GM23338 (cell line): ENCODE measurements around the gene DIP2B.

ENCODE experiments used
- CREB1 ChIP-seq: fragments of 250-450 bp; sonication (Bioruptor Pico); IDR thresholded peaks from 2 replicates; pipeline ENCODE4 v1.5.0; 2020; ENCODE audit warnings: low read depth, mild to moderate bottlenecking, moderate library complexity
- CTCF ChIP-seq, 2 experiments: fragments of 200-600 bp in 1 of 2; sonication (generic) in 1 of 2; conservative IDR thresholded peaks; 2 replicates each; pipeline versions ENCODE4 v1.5.1 to v1.6.1; 2016 to 2017; ENCODE audit warnings: antibody characterized with exemption in 2 of 2, low read depth in 2 of 2, mild to moderate bottlenecking in 2 of 2, moderate library complexity in 1 of 2
- ETS1 ChIP-seq: IDR thresholded peaks from 2 replicates; pipeline ENCODE4 v1.6.1; 2016; ENCODE audit warnings: antibody characterized with exemption
- EZH2 ChIP-seq: fragments of 200-600 bp; sonication (generic); IDR thresholded peaks from one replicate; pipeline ENCODE4 v1.8.0; 2017; ENCODE audit warnings: antibody characterized with exemption, mild to moderate bottlenecking, low read depth; ENCODE audit not compliant: unreplicated experiment
- EZH2phosphoT487 ChIP-seq: fragments of 200-600 bp; sonication (generic); IDR thresholded peaks from one replicate; pipeline ENCODE4 v1.8.1; 2018; ENCODE audit warnings: antibody characterized with exemption; ENCODE audit not compliant: unreplicated experiment
- JUNB ChIP-seq: IDR thresholded peaks from one replicate; pipeline ENCODE4 v1.6.1; 2016; ENCODE audit warnings: antibody characterized with exemption; ENCODE audit not compliant: unreplicated experiment
- NANOG ChIP-seq: IDR thresholded peaks from 2 replicates; pipeline ENCODE4 v1.6.1; 2016; ENCODE audit warnings: antibody characterized with exemption, borderline replicate concordance
- POLR2AphosphoS5 ChIP-seq: IDR thresholded peaks from 2 replicates; pipeline ENCODE4 v1.6.1; 2016; ENCODE audit warnings: antibody characterized with exemption, low read depth
- REST ChIP-seq: IDR thresholded peaks from one replicate; pipeline ENCODE4 v1.6.1; 2018; ENCODE audit warnings: antibody characterized with exemption; ENCODE audit not compliant: unreplicated experiment
- STAT1 ChIP-seq: IDR thresholded peaks from one replicate; pipeline ENCODE4 v1.6.1; 2016; ENCODE audit warnings: antibody characterized with exemption; ENCODE audit not compliant: unreplicated experiment
- ZNF331 ChIP-seq: fragments of 250-450 bp; sonication (Bioruptor Pico); IDR thresholded peaks from 2 replicates; pipeline ENCODE4 v1.5.0; 2020; ENCODE audit warnings: low read depth, mild to moderate bottlenecking, moderate library complexity

- no peak for TF ChIP-seq CTCF (conservative IDR thresholded peaks at IDR 0.05; ENCODE audit: low read depth in 2 of 2)
- no peak for TF ChIP-seq REST
- TF ChIP-seq EZH2 = no peak
- no peak for TF ChIP-seq POLR2AphosphoS5
- no peak for TF ChIP-seq JUNB
- no peak for TF ChIP-seq EZH2phosphoT487
- no peak for TF ChIP-seq CREB1 (CRISPR knock-in tag)
- no peak for TF ChIP-seq ZNF331 (CRISPR knock-in tag)
- no peak for TF ChIP-seq ETS1
- TF ChIP-seq STAT1 = no peak
- no peak for TF ChIP-seq NANOG
These were observed 22.6 kb downstream of the DIP2B start for GRCh38 chr12:50527359-50527726.
